ENCODE data around the gene NLGN2. TPM values are rescaled to one million over a fixed set of nuclear protein-coding genes. Genes with fewer than 3 reads are reported as not detected.

Gene NLGN2
- total and polyA plus RNA-seq, 4 donors, result 5.0 to 15.2 (median 8.2) TPM

GRCh38 chr17:7403977-7404736 lies 3.5 kb upstream of the NLGN2 start, which contains the start of gene TMEM256:
TSS of gene TMEM256 (minus strand) at chr17:7404097. CDS start at chr17:7404084, 13 bp downstream.
- Histone ChIP-seq H3K27me3 (ENCODE audit: control insufficient read depth in 3 of 3, insufficient read depth in 3 of 3, low read length in 2 of 3) (no peaks in the 10 kb centered on the region), H3K4me3 (peak within 1 kb of the TSS; percentile 51), H3K27ac (ENCODE audit: low read depth in 1 of 2, low read length in 1 of 2) (peak within 1 kb of the TSS; percentile 87 to 88), H3K9me3 (ENCODE audit: control insufficient read depth in 4 of 4, insufficient read depth in 3 of 4, low read length in 3 of 4) (no peaks in the 10 kb centered on the region), H3K36me3 (ENCODE audit: control insufficient read depth in 4 of 4, insufficient read depth in 4 of 4, low read length in 4 of 4) (peaks cover 0 to under 1% (median 0%) of the 10 kb centered on the region in 4 donors), H3K4me1 (ENCODE audit: control insufficient read depth in 5 of 5, insufficient read depth in 5 of 5, low read length in 5 of 5) (peaks cover 0 to 13% (median 7%) of the 10 kb centered on the region in 5 donors), H3K9ac (ENCODE audit: insufficient read depth in 1 of 2, low read length in 2 of 2) (peak within 1 kb of the TSS in 1 of 2 donors; percentile 90)
- WGBS, 2 donors, result 0 to 1% methylated on average over 45 to 49 of the region's 49 CpGs
- peak; percentile 99 to 100 (median 100) for DNase-seq
- TF ChIP-seq CTCF (IDR thresholded peaks at IDR 0.05; ENCODE audit: control extremely low read depth, extremely low read depth), result no peak
- ATAC-seq (ENCODE audit: insufficient read depth, low FRiP score), result peak; percentile 93

GRCh38 chr17:7404737-7405349 lies 2.8 kb upstream of the NLGN2 start:
- Histone ChIP-seq H3K4me1 (ENCODE audit: control insufficient read depth in 5 of 5, insufficient read depth in 5 of 5, low read length in 5 of 5) (peaks cover 0 to 13% (median 7%) of the 10 kb centered on the region in 5 donors), H3K4me3 (peak overlapping the region; percentile 51), H3K27me3 (ENCODE audit: control insufficient read depth in 3 of 3, insufficient read depth in 3 of 3, low read length in 2 of 3) (no peaks in the 10 kb centered on the region), H3K27ac (ENCODE audit: low read depth in 1 of 2, low read length in 1 of 2) (peak overlapping the region in 1 of 2 donors; percentile 73), H3K9me3 (ENCODE audit: control insufficient read depth in 4 of 4, insufficient read depth in 3 of 4, low read length in 3 of 4) (no peaks in the 10 kb centered on the region), H3K36me3 (ENCODE audit: control insufficient read depth in 4 of 4, insufficient read depth in 4 of 4, low read length in 4 of 4) (peaks cover 0 to 4% (median 2%) of the 10 kb centered on the region in 4 donors), H3K9ac (ENCODE audit: insufficient read depth in 1 of 2, low read length in 2 of 2) (peak overlapping the region in 1 of 2 donors; percentile 85)
- WGBS, 2 donors, result 0 to 1% methylated on average over 34 to 65 of the region's 65 CpGs
- TF ChIP-seq CTCF (IDR thresholded peaks at IDR 0.05; ENCODE audit: control extremely low read depth, extremely low read depth), result no peak
- peak; percentile 21 for ATAC-seq (ENCODE audit: insufficient read depth, low FRiP score)
- peak in 1 of 3 donors; percentile 53 for DNase-seq

- DNase-seq (peak; percentile 41 to 42 (median 41)), ATAC-seq (ENCODE audit: insufficient read depth, low FRiP score) (no peak)
- Histone ChIP-seq H3K27ac (ENCODE audit: low read depth in 1 of 2, low read length in 1 of 2) (peak overlapping the region in 1 of 2 donors; percentile 65), H3K9ac (ENCODE audit: insufficient read depth in 1 of 2, low read length in 2 of 2) (peak overlapping the region in 1 of 2 donors; percentile 85), H3K27me3 (ENCODE audit: control insufficient read depth in 3 of 3, insufficient read depth in 3 of 3, low read length in 2 of 3) (no peaks in the 10 kb centered on the region), H3K36me3 (ENCODE audit: control insufficient read depth in 4 of 4, insufficient read depth in 4 of 4, low read length in 4 of 4) (peaks cover 0 to 4% (median 2%) of the 10 kb centered on the region in 4 donors), H3K9me3 (ENCODE audit: control insufficient read depth in 4 of 4, insufficient read depth in 3 of 4, low read length in 3 of 4) (no peaks in the 10 kb centered on the region), H3K4me1 (ENCODE audit: control insufficient read depth in 5 of 5, insufficient read depth in 5 of 5, low read length in 5 of 5) (peaks cover 0 to 13% (median 7%) of the 10 kb centered on the region in 5 donors), H3K4me3 (peak overlapping the region; percentile 51)
- no peak for TF ChIP-seq CTCF (IDR thresholded peaks at IDR 0.05; ENCODE audit: control extremely low read depth, extremely low read depth)
- 16 to 26% methylated on average over 29 to 38 of the region's 38 CpGs for WGBS, 2 donors
These were observed 2.1 kb upstream of the NLGN2 start for GRCh38 chr17:7405350-7406234.
